OCI-LY1 (cell line): Measurements from ENCODE around the gene HLA-DMB.
A peak's percentile ranks its signal among the peaks of the same experiment; 100 is the strongest.

ENCODE experiments used
- H2AFZ ChIP-seq: fragments of 200-600 bp; sonication (generic), shearing (Covaris generic); 2 replicates; pipeline ENCODE4 v1.6.0; 2014; ENCODE audit warnings: antibody characterized with exemption, mild to moderate bottlenecking, low read length
- H3F3A ChIP-seq: fragments of 200-600 bp; sonication (generic), shearing (Covaris generic); 2 replicates; pipeline ENCODE4 v1.6.0; 2014; ENCODE audit warnings: mild to moderate bottlenecking, antibody characterized with exemption, low read length, moderate library complexity; ENCODE audit not compliant: insufficient read depth
- H3K27ac ChIP-seq: fragments of 200-600 bp; sonication (generic); 2 replicates; pipeline ENCODE4 v1.5.1; 2014; ENCODE audit warnings: low read length, mixed run types, mild to moderate bottlenecking, low read depth; ENCODE audit not compliant: poor library complexity, severe bottlenecking
- H3K27me3 ChIP-seq: fragments of 200-600 bp; sonication (generic); 2 replicates; pipeline ENCODE4 v1.6.0; 2014; ENCODE audit warnings: antibody characterized with exemption, mild to moderate bottlenecking, low read length, moderate library complexity; ENCODE audit not compliant: insufficient read depth
- H3K36me3 ChIP-seq: fragments of 200-600 bp; sonication (generic); 2 replicates; pipeline ENCODE4 v1.6.1; 2014; ENCODE audit warnings: mild to moderate bottlenecking, antibody characterized with exemption, low read length, moderate library complexity, mixed read lengths; ENCODE audit not compliant: insufficient read depth
- H3K4me1 ChIP-seq: fragments of 200-600 bp; sonication (generic); 2 replicates; pipeline ENCODE4 v1.5.1; 2014; ENCODE audit warnings: mild to moderate bottlenecking, low read length, moderate library complexity; ENCODE audit not compliant: insufficient read depth, severe bottlenecking
- H3K4me2 ChIP-seq: fragments of 200-600 bp; sonication (generic), shearing (Covaris generic); 2 replicates; pipeline ENCODE4 v1.6.1; 2014; ENCODE audit warnings: low read length
- H3K4me3 ChIP-seq: fragments of 200-600 bp; sonication (generic); 2 replicates; pipeline ENCODE4 v1.5.1; 2014; ENCODE audit warnings: low read length, low read depth, mild to moderate bottlenecking, mixed read lengths; ENCODE audit not compliant: poor library complexity, severe bottlenecking
- H3K79me2 ChIP-seq: fragments of 200-600 bp; shearing (Covaris generic); 2 replicates; pipeline ENCODE4 v1.6.1; 2016; ENCODE audit warnings: mixed run types, low read length, mixed read lengths; ENCODE audit not compliant: insufficient read depth
- H3K9ac ChIP-seq: fragments of 200-600 bp; sonication (generic), shearing (Covaris generic); 2 replicates; pipeline ENCODE4 v1.6.1; 2014; ENCODE audit warnings: mild to moderate bottlenecking, low read length, mixed read lengths
- H3K9me2 ChIP-seq: fragments of 200-600 bp; sonication (generic), shearing (Covaris generic); 2 replicates; pipeline ENCODE4 v1.6.1; 2014; ENCODE audit warnings: low read depth, mild to moderate bottlenecking, low read length, mixed read lengths
- H3K9me3 ChIP-seq: fragments of 200-600 bp; shearing (Covaris generic); 2 replicates; pipeline ENCODE4 v1.6.1; 2014; ENCODE audit warnings: low read length, mixed read lengths
- H4K20me1 ChIP-seq: fragments of 200-600 bp; sonication (generic), shearing (Covaris generic); 2 replicates; pipeline ENCODE4 v1.6.0; 2016; ENCODE audit warnings: mild to moderate bottlenecking, low read length; ENCODE audit not compliant: insufficient read depth
- EZH2 ChIP-seq: fragments of 200-600 bp; sonication (generic), shearing (Covaris generic); IDR thresholded peaks from 2 replicates; pipeline ENCODE4 v1.8.0; 2017; ENCODE audit warnings: borderline replicate concordance, mixed run types, mild to moderate bottlenecking, antibody characterized with exemption, low read length, moderate library complexity, mixed read lengths
- TF ChIP-seq, protein P1 (sequence below): fragments of 200-600 bp; sonication (generic), shearing (Covaris generic); IDR thresholded peaks from 2 replicates; pipeline ENCODE4 v1.5.1; 2017; ENCODE audit warnings: mild to moderate bottlenecking, antibody characterized with exemption, low read length, moderate library complexity, mixed read lengths

The HLA-DMB gene

DNA sequence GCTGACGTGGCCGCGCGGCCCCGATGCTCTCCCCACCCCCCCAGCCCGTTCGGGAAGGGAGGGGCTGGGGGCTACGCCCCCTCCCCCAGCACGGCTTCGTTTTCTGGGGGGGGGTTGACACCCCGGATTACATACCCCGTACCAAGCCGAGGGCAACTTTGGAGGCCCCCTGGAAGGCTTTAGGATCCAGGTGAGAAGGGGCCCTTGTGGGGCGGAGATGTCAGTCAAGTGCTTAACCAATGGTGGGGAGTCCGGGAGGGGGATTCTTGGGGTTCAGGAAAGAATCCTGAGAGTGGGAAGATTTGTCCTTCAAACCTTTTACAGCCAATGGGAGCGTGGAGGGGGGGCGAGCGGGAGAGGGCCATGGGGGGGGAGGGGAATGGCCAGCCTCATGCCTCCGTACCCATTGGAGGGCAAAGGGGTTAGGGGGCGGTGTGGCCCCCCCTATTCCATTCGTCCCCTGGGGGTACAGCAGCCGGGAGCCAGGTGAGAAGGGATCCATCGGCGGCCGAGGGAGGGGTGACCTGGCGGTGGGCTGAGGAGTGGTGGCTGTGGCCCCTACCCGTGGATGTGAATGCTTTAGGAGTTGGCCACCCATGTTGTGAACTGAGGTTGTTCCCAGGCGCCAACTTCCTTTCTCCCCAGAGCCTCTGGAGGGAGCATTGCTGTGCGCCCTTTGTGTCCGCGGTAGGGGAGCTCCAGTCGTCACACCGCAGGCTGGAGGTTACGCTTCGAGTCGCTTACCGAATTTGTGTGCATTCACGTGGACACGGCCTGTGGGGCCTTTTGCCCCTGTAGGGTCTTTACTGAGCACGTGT, 28.2 kb upstream of the HLA-DMB start:
- Histone ChIP-seq H3K9me2 (no peaks in the 10 kb centered on the region), H3K36me3 (peaks cover 34% of the 10 kb centered on the region), H3K4me1 (peaks cover 49% of the 10 kb centered on the region), H3F3A (no peaks in the 10 kb centered on the region; the same call in 1 of the 2 replicates), H3K9me3 (no peaks in the 10 kb centered on the region), H4K20me1 (no peaks in the 10 kb centered on the region), H2AFZ (no peak overlapping the region), H3K27ac (peak overlapping the region; percentile 99), H3K4me3 (peak overlapping the region; percentile 97), H3K4me2 (peak overlapping the region; percentile 93), H3K9ac (peak overlapping the region; percentile 99), H3K27me3 (no peaks in the 10 kb centered on the region), H3K79me2 (peaks cover 20% of the 10 kb centered on the region)
- no peak for TF ChIP-seq EZH2
- TF ChIP-seq, protein P1, sequence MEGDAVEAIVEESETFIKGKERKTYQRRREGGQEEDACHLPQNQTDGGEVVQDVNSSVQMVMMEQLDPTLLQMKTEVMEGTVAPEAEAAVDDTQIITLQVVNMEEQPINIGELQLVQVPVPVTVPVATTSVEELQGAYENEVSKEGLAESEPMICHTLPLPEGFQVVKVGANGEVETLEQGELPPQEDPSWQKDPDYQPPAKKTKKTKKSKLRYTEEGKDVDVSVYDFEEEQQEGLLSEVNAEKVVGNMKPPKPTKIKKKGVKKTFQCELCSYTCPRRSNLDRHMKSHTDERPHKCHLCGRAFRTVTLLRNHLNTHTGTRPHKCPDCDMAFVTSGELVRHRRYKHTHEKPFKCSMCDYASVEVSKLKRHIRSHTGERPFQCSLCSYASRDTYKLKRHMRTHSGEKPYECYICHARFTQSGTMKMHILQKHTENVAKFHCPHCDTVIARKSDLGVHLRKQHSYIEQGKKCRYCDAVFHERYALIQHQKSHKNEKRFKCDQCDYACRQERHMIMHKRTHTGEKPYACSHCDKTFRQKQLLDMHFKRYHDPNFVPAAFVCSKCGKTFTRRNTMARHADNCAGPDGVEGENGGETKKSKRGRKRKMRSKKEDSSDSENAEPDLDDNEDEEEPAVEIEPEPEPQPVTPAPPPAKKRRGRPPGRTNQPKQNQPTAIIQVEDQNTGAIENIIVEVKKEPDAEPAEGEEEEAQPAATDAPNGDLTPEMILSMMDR = no peak

DNA sequence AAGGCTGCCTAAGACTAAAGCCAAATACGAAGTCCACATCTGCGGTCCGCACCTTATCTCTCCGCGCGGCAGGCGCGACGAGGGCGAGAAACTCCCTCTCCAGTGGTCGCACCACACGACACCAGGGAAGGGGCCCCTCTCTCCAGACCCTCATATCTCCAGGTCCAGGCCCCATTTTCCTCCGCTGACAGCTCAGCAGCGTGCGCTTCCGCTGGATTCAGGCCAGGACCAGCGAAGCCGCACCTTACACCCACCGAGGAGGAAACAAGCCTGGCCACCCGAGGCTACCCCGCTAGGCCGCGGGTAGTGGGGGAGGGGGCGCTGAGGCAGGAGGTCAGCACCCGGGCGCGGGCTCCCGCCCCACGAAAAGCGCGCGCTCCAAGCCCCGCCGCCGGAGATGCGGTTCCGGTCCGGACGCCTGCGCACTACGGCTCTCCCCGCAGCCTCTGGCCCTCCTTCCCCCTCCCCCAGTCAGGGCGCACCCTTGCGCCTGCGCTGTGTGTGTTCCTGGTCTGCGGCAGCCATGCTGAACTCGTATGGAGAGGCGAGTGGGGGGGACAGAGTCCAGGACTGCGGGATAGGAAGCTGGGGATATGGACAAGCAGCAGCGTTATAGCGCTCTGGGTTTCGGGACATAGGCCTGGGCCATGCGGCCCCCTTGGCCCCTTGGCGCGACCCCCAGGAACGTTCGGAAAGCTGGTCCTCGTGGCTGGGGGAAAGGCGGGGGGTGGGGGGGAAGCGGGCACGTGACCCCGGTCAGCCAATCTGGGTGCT, 27.5 kb upstream of the HLA-DMB start, which contains the start of gene BRD2:
Gene BRD2, plus strand, starts transcription at position 502 of the 774 bp plus-strand sequence. CDS start 4,305 bp downstream, outside the sequence.
- Histone ChIP-seq H3K9ac (peak within 1 kb of the TSS; percentile 99), H3K36me3 (peaks cover 26% of the 10 kb centered on the region), H4K20me1 (no peaks in the 10 kb centered on the region), H3K4me1 (peaks cover 57% of the 10 kb centered on the region), H3F3A (no peaks in the 10 kb centered on the region; the same call in none of the 2 replicates), H2AFZ (no peak within 1 kb of the TSS), H3K4me3 (peak within 1 kb of the TSS; percentile 97), H3K4me2 (peak within 1 kb of the TSS; percentile 93), H3K27ac (peak within 1 kb of the TSS; percentile 99), H3K79me2 (peaks cover 12% of the 10 kb centered on the region), H3K27me3 (no peaks in the 10 kb centered on the region), H3K9me2 (no peaks in the 10 kb centered on the region), H3K9me3 (no peaks in the 10 kb centered on the region)
- TF ChIP-seq, protein P1 = no peak
- no peak for TF ChIP-seq EZH2

DNA sequence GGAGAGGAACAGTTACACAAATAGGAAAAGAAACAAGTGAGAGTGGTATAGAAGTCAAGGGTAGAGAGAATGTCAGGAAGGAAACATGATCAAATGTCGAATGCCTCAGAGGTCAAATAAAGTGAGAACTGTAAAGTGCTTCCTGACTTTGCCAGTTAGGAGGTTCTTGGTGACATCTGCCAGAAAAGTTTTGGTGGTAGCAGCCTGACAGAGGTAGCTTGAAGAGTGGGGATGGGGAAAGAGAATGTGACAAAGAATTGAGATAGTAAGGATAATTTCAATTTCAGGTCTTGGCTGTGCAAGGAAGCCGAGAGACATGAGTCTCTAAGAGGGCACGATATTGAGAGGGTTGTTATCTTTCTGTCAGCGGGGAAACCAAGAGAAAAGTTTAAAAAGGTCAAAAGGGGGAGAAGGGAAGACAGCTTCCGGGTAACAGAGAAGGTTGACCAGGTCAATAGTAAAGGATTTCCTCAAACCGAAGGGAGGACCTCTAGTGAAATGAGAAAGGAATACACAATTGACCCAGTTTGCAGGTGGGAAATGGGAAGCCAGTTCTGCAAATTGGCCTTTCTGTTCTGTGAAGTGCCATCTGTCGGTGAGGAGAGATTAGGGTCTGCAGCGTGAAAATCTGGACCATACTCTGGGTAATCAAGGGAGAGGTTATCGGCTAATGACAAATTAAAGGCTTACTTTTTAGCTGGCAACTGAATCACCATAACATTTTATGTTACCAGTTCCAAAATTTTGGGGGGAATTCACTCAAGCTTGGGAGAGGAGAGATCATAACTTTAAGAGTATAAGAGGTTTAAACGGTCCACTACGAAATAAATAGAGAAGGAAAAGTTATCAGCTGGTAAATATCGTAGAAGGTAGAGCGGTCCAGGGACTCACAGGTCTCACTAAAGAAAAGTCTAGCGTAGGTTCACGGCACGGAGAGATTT, 26.6 kb upstream of the HLA-DMB start:
- no peak for TF ChIP-seq EZH2
- TF ChIP-seq, protein P1 = peak; percentile 84
- H3F3A ChIP-seq = no peaks in the 10 kb centered on the region; the same call in none of the 2 replicates
- H4K20me1 ChIP-seq = no peaks in the 10 kb centered on the region
- peak overlapping the region; percentile 93 for H3K4me2 ChIP-seq
- no peaks in the 10 kb centered on the region for H3K9me3 ChIP-seq
- H3K4me3 ChIP-seq = peak overlapping the region; percentile 97
- H3K27me3 ChIP-seq = no peaks in the 10 kb centered on the region
- peak overlapping the region; percentile 99 for H3K27ac ChIP-seq
- H3K79me2 ChIP-seq = peaks cover 4% of the 10 kb centered on the region
- H3K9me2 ChIP-seq = no peaks in the 10 kb centered on the region
- H3K36me3 ChIP-seq = peaks cover 17% of the 10 kb centered on the region
- H3K9ac ChIP-seq = peak overlapping the region; percentile 99
- H3K4me1 ChIP-seq = peaks cover 58% of the 10 kb centered on the region
- H2AFZ ChIP-seq = no peak overlapping the region
